NCI-H526 (cell line): Measurements from ENCODE around the gene PGAM2.
"Not testable (repeated sequence)": the region's sequence is repeated elsewhere in the genome, so short reads cannot be mapped to it uniquely, and the experiment has no call there.

ENCODE experiments used
- DNase-seq, 2 experiments: peaks; one replicate each; lab custom pipeline; 2025; lab: John Stamatoyannopoulos, UW

PGAM2 gene

GRCh38 chr7:44029433-44029832 is 35.9 kb downstream of the PGAM2 start:
- DNase-seq, result not testable (repeated sequence)

GRCh38 chr7:44022796-44023467 is 42.4 kb downstream of the PGAM2 start:
- not testable (repeated sequence) for DNase-seq

- not testable (repeated sequence) for DNase-seq
These were observed 43.3 kb downstream of the PGAM2 start for GRCh38 chr7:44022069-44022468.

- not testable (repeated sequence) for DNase-seq
These were observed 45.5 kb downstream of the PGAM2 start for GRCh38 chr7:44019825-44020224.

- DNase-seq, result peak; percentile 92 to 97
These were observed 46.2 kb downstream of the PGAM2 start for GRCh38 chr7:44018857-44019807.

- not testable (repeated sequence) for DNase-seq
These were observed 50.3 kb downstream of the PGAM2 start for GRCh38 chr7:44015090-44015489.
